H1 (cell line): ENCODE results near the gene SCN2A. TPM values are rescaled to one million over a fixed set of nuclear protein-coding genes. Genes with fewer than 3 reads are reported as not detected.

Experiments used
- CTCF ChIA-PET: fragments of 300-600 bp; sonication (Branson Sonifier 250); formaldehyde crosslinking; loops from one replicate; lab custom pipeline; 2021; ENCODE audit not compliant: partially characterized antibody; lab: Charles Lee
- POLR2A ChIA-PET: fragments of 300-600 bp; sonication (Branson Sonifier 250); formaldehyde crosslinking; loops from one replicate; lab custom pipeline; 2021; ENCODE audit warnings: inconsistent platforms; ENCODE audit not compliant: partially characterized antibody; lab: Charles Lee
- DNase-seq, 2 experiments: peaks; one replicate each; pipeline versions ENCODE4 v3.0.0 to v3.0.0-alpha.2; 2010 to 2022; ENCODE audit warnings: low spot score in 2 of 2, low read depth in 1 of 2, mixed read lengths in 1 of 2
- FAIRE-seq: peaks from 2 replicates; lab custom pipeline; 2011; peaks lifted over from hg19 to GRCh38; lab: Jason Lieb, UNC
- H2AFZ ChIP-seq: 2 replicates; pipeline ENCODE4 v1.8.1; 2012; ENCODE audit warnings: low read length, inconsistent platforms
- H2AK5ac ChIP-seq: 2 replicates; pipeline ENCODE4 v1.6.1; 2013; ENCODE audit warnings: low read depth, low read length
- H2BK120ac ChIP-seq: replicated peaks from 2 replicates; pipeline ENCODE3; 2013; ENCODE audit warnings: low read depth, low read length, inconsistent platforms
- H2BK12ac ChIP-seq: 2 replicates; pipeline ENCODE4 v1.6.1; 2013; ENCODE audit warnings: low read depth, low read length
- H2BK15ac ChIP-seq: 2 replicates; pipeline ENCODE4 v1.6.1; 2013; ENCODE audit warnings: low read length
- H2BK20ac ChIP-seq: 2 replicates; pipeline ENCODE4 v1.6.1; 2013; ENCODE audit warnings: low read length
- H2BK5ac ChIP-seq: 2 replicates; pipeline ENCODE4 v1.6.1; 2013; ENCODE audit warnings: low read depth, low read length
- H3K14ac ChIP-seq: 2 replicates; pipeline ENCODE4 v1.6.1; 2013; ENCODE audit warnings: inconsistent platforms; ENCODE audit not compliant: insufficient read length
- H3K18ac ChIP-seq: 2 replicates; pipeline ENCODE4 v1.6.1; 2013; ENCODE audit warnings: low read length; ENCODE audit errors: extremely low read depth
- H3K23ac ChIP-seq: 2 replicates; pipeline ENCODE4 v1.6.1; 2013; ENCODE audit warnings: inconsistent platforms; ENCODE audit not compliant: insufficient read length
- H3K23me2 ChIP-seq: 2 replicates; pipeline ENCODE4 v1.6.1; 2013; ENCODE audit warnings: low read depth, low read length
- H3K27ac ChIP-seq: 2 replicates; pipeline ENCODE4 v1.6.1; 2011; ENCODE audit warnings: low read depth, low read length, inconsistent platforms
- H3K27me3 ChIP-seq, 4 experiments: replicated peaks in 1 of 4; 1 replicate in 1 of 4; 2 replicates in 3 of 4; pipeline versions ENCODE4 v1.6.1 to v1.8.1; 2011 to 2013; ENCODE audit warnings: low read length in 3 of 4, mild to moderate bottlenecking in 3 of 4, inconsistent platforms in 2 of 4, mixed read lengths in 2 of 4, moderate library complexity in 1 of 4; ENCODE audit not compliant: control insufficient read depth in 3 of 4, insufficient read depth in 3 of 4; ENCODE audit errors: extremely low read depth in 1 of 4
- H3K36me3 ChIP-seq, 4 experiments: 2 replicates each; pipeline versions ENCODE4 v1.6.1 to v1.8.1; 2011 to 2013; ENCODE audit warnings: mild to moderate bottlenecking in 4 of 4, low read length in 3 of 4, moderate library complexity in 2 of 4, control low read depth in 1 of 4, inconsistent platforms in 1 of 4; ENCODE audit not compliant: insufficient read depth in 4 of 4, control insufficient read depth in 2 of 4
- H3K4ac ChIP-seq: replicated peaks from 2 replicates; pipeline ENCODE3; 2013; ENCODE audit warnings: low read length, low read depth, mixed read lengths, inconsistent platforms; ENCODE audit not compliant: insufficient read length
- H3K4me1 ChIP-seq, 4 experiments: replicated peaks in 1 of 4; 1 replicate in 1 of 4; 2 replicates in 3 of 4; pipeline versions ENCODE4 v1.6.1 to v1.8.1; 2011 to 2013; ENCODE audit warnings: low read length in 3 of 4, inconsistent platforms in 2 of 4, mixed read lengths in 1 of 4; ENCODE audit not compliant: insufficient read depth in 4 of 4, control insufficient read depth in 3 of 4
- H3K4me2 ChIP-seq, 2 experiments: 2 replicates each; pipeline versions ENCODE4 v1.6.1 to v1.8.1; 2011 to 2013; ENCODE audit warnings: low read depth in 2 of 2, low read length in 2 of 2, control low read depth in 1 of 2, inconsistent platforms in 1 of 2, mild to moderate bottlenecking in 1 of 2; ENCODE audit not compliant: insufficient read depth in 1 of 2
- H3K4me3 ChIP-seq, 4 experiments: fragments of 200-600, 300-600 bp in 1 of 4; sonication (generic), shearing (Covaris generic), sonication (Bioruptor Twin) in 1 of 4; 2 replicates each; pipeline versions ENCODE4 v1.5.1 to v1.8.1; 2011 to 2016; ENCODE audit warnings: low read length in 4 of 4, low read depth in 3 of 4, control low read depth in 2 of 4, inconsistent platforms in 2 of 4, mild to moderate bottlenecking in 2 of 4, mixed read lengths in 1 of 4, moderate library complexity in 1 of 4; ENCODE audit not compliant: insufficient read depth in 2 of 4; ENCODE audit errors: extremely low read depth in 1 of 4
- H3K56ac ChIP-seq: replicated peaks from 2 replicates; pipeline ENCODE3; 2013; ENCODE audit warnings: low read depth, mild to moderate bottlenecking, mixed read lengths, low read length, inconsistent platforms; ENCODE audit not compliant: insufficient read length
- H3K79me1 ChIP-seq: 2 replicates; pipeline ENCODE4 v1.6.1; 2013; ENCODE audit warnings: low read depth, low read length, control low read depth
- H3K79me2 ChIP-seq, 2 experiments: 2 replicates each; pipeline versions ENCODE4 v1.6.1 to v1.8.1; 2012 to 2013; ENCODE audit warnings: low read length in 2 of 2, mild to moderate bottlenecking in 2 of 2, inconsistent platforms in 1 of 2; ENCODE audit not compliant: insufficient read depth in 2 of 2, control insufficient read depth in 1 of 2
- H3K9ac ChIP-seq, 4 experiments: replicated peaks in 1 of 4; 1 replicate in 1 of 4; 2 replicates in 3 of 4; pipeline versions ENCODE4 v1.6.1 to v1.8.1; 2011 to 2013; ENCODE audit warnings: low read depth in 3 of 4, low read length in 3 of 4, control low read depth in 2 of 4, mild to moderate bottlenecking in 2 of 4, moderate library complexity in 2 of 4, inconsistent platforms in 1 of 4; ENCODE audit errors: extremely low read depth in 1 of 4
- H3K9me3 ChIP-seq, 2 experiments: 2 replicates each; pipeline versions ENCODE4 v1.6.1 to v1.8.1; 2012 to 2013; ENCODE audit warnings: mild to moderate bottlenecking in 2 of 2, moderate library complexity in 2 of 2, control low read depth in 1 of 2, inconsistent platforms in 1 of 2, low read depth in 1 of 2, low read length in 1 of 2, mixed read lengths in 1 of 2; ENCODE audit not compliant: insufficient read depth in 2 of 2
- H4K20me1 ChIP-seq, 2 experiments: replicated peaks in 1 of 2; 2 replicates each; pipeline versions ENCODE3 to v1.8.1; 2011 to 2013; ENCODE audit warnings: inconsistent platforms in 2 of 2, low read length in 2 of 2, mild to moderate bottlenecking in 1 of 2; ENCODE audit not compliant: insufficient read depth in 2 of 2, control insufficient read depth in 1 of 2
- H4K5ac ChIP-seq: 2 replicates; pipeline ENCODE4 v1.6.1; 2013; ENCODE audit warnings: low read length, low read depth, mixed read lengths, inconsistent platforms; ENCODE audit not compliant: insufficient read length
- H4K8ac ChIP-seq: 2 replicates; pipeline ENCODE4 v1.8.0; 2013; ENCODE audit warnings: mild to moderate bottlenecking, moderate library complexity, low read length, inconsistent platforms; ENCODE audit not compliant: insufficient read depth; ENCODE audit errors: extremely low read depth
- H4K91ac ChIP-seq: replicated peaks from 2 replicates; pipeline ENCODE3; 2013; ENCODE audit warnings: low read length, mixed read lengths, inconsistent platforms; ENCODE audit not compliant: insufficient read length
- FOSL1 ChIP-seq: IDR thresholded peaks from 2 replicates; pipeline ENCODE4 v1.6.1; 2011; ENCODE audit warnings: mild to moderate bottlenecking, low read depth, low read length, moderate library complexity; ENCODE audit not compliant: insufficient read depth
- GABPA ChIP-seq: IDR thresholded peaks from 2 replicates; pipeline ENCODE4 v1.6.1; 2011; ENCODE audit warnings: mild to moderate bottlenecking, low read length, moderate library complexity, borderline replicate concordance; ENCODE audit not compliant: insufficient read depth
- SIX5 ChIP-seq: IDR thresholded peaks from 2 replicates; pipeline ENCODE4 v1.6.1; 2011; ENCODE audit warnings: mild to moderate bottlenecking, low read depth, low read length
- SP2 ChIP-seq: IDR thresholded peaks from 2 replicates; pipeline ENCODE4 v1.6.1; 2012; ENCODE audit warnings: mild to moderate bottlenecking, low read length, inconsistent platforms
- ZNF274 ChIP-seq: IDR thresholded peaks from 2 replicates; pipeline ENCODE4 v1.7.0; 2012; ENCODE audit warnings: low read length, borderline replicate concordance; ENCODE audit errors: extremely low read depth
- WGBS, 2 experiments: shearing (Covaris generic) in 1 of 2; methylation state at CpG; one replicate each; pipeline versions ENCODE4 v1.1.6 to v1.1.7; 2013 to 2015; ENCODE audit warnings: low lambda C conversion rate in 2 of 2, mixed read lengths in 2 of 2, inconsistent platforms in 1 of 2, low coverage in 1 of 2, missing lambda C conversion rate in 1 of 2; ENCODE audit not compliant: insufficient replicate concordance in 2 of 2, insufficient coverage in 1 of 2, insufficient read length in 1 of 2; ENCODE audit errors: extremely low coverage in 1 of 2, missing lambda C conversion rate in 1 of 2; 5-methylcytosine and 5-hydroxymethylcytosine counted together
- polyA plus RNA-seq, 7 experiments: library from polyadenylated mRNA; depleted of rRNA in 3 of 7; stranded (reverse) in 5 of 7; unstranded in 2 of 7; fragments of >200 nt in 5 of 7; fragments of 200-250 nt in 2 of 7; gene quantifications; 1 replicate in 5 of 7; 2 replicates in 1 of 7; 4 replicates in 1 of 7; pipeline versions ENCODE4 v1.2.1 to v1.2.3, GENCODE V29; 2011 to 2013; ENCODE audit warnings: missing spikeins in 2 of 7, mixed read lengths in 2 of 7
- total RNA-seq: library from RNA; stranded (reverse); fragmentation: NEBNext Ultra II Directional; extraction: Animal tissue kit (Norgen Biotek cat#: 25700); gene quantifications from 2 replicates; pipeline ENCODE4 v1.2.1, GENCODE V29; 2021
- TF ChIP-seq, protein P1 (sequence below): IDR thresholded peaks from 2 replicates; pipeline ENCODE4 v1.6.1; 2012; ENCODE audit warnings: inconsistent platforms

SCN2A gene
- total and polyA plus RNA-seq, 2 of the 8 experiments (the other 6 are each of a cell fraction or from before 2014, with no cell fraction given): 0.18 to 1.1 TPM

DNA sequence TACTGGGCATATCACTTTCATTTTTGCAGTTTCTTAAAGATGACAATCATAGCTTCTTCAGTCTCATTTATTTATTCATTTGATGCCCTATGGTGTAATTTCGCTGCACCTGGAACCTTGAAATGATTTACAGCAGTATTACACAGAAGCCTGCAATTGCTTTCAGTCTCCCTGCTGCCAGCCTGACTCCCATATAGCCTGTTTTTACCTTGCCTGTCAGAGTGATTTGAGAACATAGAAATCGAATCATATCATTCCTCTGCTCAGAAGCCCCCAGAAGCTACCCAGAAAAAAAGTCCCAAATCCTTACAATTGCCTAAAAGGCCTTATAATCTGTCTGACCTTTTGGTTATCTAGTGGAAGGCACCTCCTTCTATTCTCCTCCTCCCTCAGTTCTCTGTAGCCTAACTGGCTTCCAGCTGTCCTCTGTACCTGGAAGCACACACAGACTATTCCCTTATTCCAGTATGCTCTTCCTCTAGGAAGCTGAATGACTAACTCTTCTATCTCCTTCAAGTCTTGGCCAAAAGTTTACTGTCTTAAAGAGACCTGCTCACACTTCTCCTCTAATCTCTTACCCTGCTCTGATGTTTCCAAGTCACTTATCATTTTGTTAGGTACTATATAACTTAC is 48.0 kb upstream of the SCN2A start:
- POLR2A ChIA-PET: no interaction called here
- H2BK12ac ChIP-seq: no peak overlapping the region
- no peaks in the 10 kb centered on the region for H3K79me1 ChIP-seq
- no peaks in the 10 kb centered on the region for H3K23me2 ChIP-seq
- H3K9me3 ChIP-seq: no peaks in the 10 kb centered on the region
- no peak overlapping the region for H3K18ac ChIP-seq
- DNase-seq (no peak), FAIRE-seq (no peak)
- no peak overlapping the region for H2BK5ac ChIP-seq
- WGBS, 2 experiments: 88% methylated on average over 2 of the region's 2 CpGs; no CpG with 5 or more reads in 1 of the 2 experiments
- no peak overlapping the region for H3K9ac ChIP-seq
- H3K27ac ChIP-seq: no peak overlapping the region
- H3K36me3 ChIP-seq: no peaks in the 10 kb centered on the region; a peak in 1 of 8 replicates
- no peak overlapping the region for H3K4me2 ChIP-seq
- H2BK15ac ChIP-seq: no peak overlapping the region
- no peak overlapping the region for H3K23ac ChIP-seq
- H3K27me3 ChIP-seq: no peaks in the 10 kb centered on the region
- H4K91ac ChIP-seq: no peak overlapping the region
- no peak overlapping the region for H4K5ac ChIP-seq
- no peak overlapping the region for H2AK5ac ChIP-seq
- H3K14ac ChIP-seq: no peak overlapping the region
- H2BK120ac ChIP-seq: no peak overlapping the region
- no peaks in the 10 kb centered on the region for H3K79me2 ChIP-seq
- H3K4me3 ChIP-seq: no peak overlapping the region
- CTCF ChIA-PET: interaction anchor here (0.6 to 2.0 kb wide), 5 partner anchors 13 to 197 kb away, joined by 3 to 12 read pairs (median 3); partner anchors contain the start of gene SCN3A
- no peak overlapping the region for H2BK20ac ChIP-seq
- no peak overlapping the region for H4K8ac ChIP-seq
- H4K20me1 ChIP-seq: no peaks in the 10 kb centered on the region
- no peak overlapping the region for H3K4ac ChIP-seq
- H2AFZ ChIP-seq: no peak overlapping the region
- H3K4me1 ChIP-seq: no peaks in the 10 kb centered on the region
- TF ChIP-seq, protein P1, sequence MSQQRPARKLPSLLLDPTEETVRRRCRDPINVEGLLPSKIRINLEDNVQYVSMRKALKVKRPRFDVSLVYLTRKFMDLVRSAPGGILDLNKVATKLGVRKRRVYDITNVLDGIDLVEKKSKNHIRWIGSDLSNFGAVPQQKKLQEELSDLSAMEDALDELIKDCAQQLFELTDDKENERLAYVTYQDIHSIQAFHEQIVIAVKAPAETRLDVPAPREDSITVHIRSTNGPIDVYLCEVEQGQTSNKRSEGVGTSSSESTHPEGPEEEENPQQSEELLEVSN: no peak
- TF ChIP-seq ZNF274 (no peak), FOSL1 (no peak), GABPA (no peak), SP2 (no peak), SIX5 (no peak)
- no peak overlapping the region for H3K56ac ChIP-seq
